ENCODE measurements around the gene EXOC4.

Gene EXOC4

DNA sequence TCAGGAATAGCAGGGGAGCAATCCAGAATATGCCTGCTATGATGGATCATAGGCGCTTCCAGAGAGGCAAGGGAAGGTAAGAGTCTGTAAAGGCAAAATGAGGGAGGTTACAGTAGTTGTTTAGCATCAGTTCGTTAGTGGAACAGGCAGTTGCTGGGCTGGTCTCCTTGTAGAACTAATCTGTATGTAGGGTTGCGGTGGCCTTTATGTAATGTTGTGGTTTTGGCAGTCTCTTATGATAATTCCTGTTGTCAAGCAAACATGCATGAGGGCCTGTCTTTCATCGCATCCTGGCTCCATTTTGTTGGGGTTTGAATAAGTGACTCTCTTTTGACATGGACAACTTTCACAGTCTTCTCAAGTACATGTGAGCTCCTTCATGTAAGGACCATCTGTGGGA lies 446.5 kb downstream of the EXOC4 start:
- Histone ChIP-seq H3K4ac (ENCODE audit: low read length) (no peak overlapping the region), H3K9ac (ENCODE audit: low read depth, low read length, poor library complexity) (no peak overlapping the region), H3K18ac (ENCODE audit: low read length) (no peak overlapping the region), H3K23ac (ENCODE audit: low read depth, low read length, poor library complexity) (no peak overlapping the region), H2BK15ac (ENCODE audit: low read length) (no peak overlapping the region), H2AK5ac (ENCODE audit: low read depth, low read length) (no peak overlapping the region), H2AFZ (ENCODE audit: low read length) (no peak overlapping the region), H3K14ac (ENCODE audit: low read length) (no peak overlapping the region), H3K4me3 (ENCODE audit: low read length in 2 of 2) (no peak overlapping the region), H3K36me3 (replicated peaks in 1 of 2; ENCODE audit: control insufficient read depth in 2 of 2, insufficient read depth in 2 of 2, low read length in 2 of 2) (no peaks in the 10 kb centered on the region), H4K91ac (ENCODE audit: low read depth, low read length, poor library complexity) (no peak overlapping the region), H3K27me3 (ENCODE audit: control insufficient read depth in 3 of 3, insufficient read depth in 3 of 3, low read depth in 1 of 3, low read length in 3 of 3) (no peaks in the 10 kb centered on the region), H2BK120ac (ENCODE audit: low read depth, low read length) (no peak overlapping the region), H4K8ac (ENCODE audit: low read depth, low read length) (no peak overlapping the region), H3K4me2 (ENCODE audit: insufficient read depth, low read length, poor library complexity, severe bottlenecking) (no peak overlapping the region), H2BK5ac (ENCODE audit: low read length) (no peak overlapping the region), H3K4me1 (ENCODE audit: control insufficient read depth in 2 of 2, insufficient read depth in 1 of 2, low read depth in 1 of 2, low read length in 2 of 2) (peaks cover 0 to 3% of the 10 kb centered on the region in 2 donors), H3K27ac (replicated peaks; ENCODE audit: low read length) (no peak overlapping the region), H3K9me3 (replicated peaks in 1 of 2; ENCODE audit: control insufficient read depth in 2 of 2, insufficient read depth in 1 of 2, low read depth in 1 of 2, low read length in 2 of 2) (no peaks in the 10 kb centered on the region), H2BK12ac (ENCODE audit: low read length) (no peak overlapping the region), H3K79me1 (ENCODE audit: low read depth, low read length) (no peaks in the 10 kb centered on the region)
- WGBS, 2 donors (ENCODE audit: extremely low coverage in 2 of 2, insufficient read length in 2 of 2, insufficient replicate concordance in 1 of 2), result no CpG with 5 or more reads among the region's 4 CpGs
- DNase-seq (ENCODE audit: low spot score), result no peak

DNA sequence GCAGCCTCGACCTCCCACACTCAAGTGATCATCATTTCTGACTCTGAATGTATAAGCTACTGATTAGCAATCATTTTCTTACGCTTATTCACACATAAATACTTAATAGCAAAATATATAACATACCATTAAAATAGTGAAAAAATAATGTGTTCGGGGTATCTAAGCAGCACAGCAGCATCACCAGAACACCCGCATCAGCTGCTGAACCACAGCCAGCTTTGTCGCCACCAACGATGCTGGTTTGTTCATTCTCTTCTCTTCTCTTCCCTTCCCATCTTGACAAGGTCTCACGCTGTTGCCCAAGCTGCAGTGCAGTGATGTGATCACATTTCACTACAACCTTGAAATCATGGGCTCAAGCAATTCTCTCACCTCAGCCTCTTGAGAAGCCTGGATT lies 449.2 kb downstream of the EXOC4 start:
- no peak overlapping the region for H2BK15ac ChIP-seq (ENCODE audit: low read length)
- H3K4ac ChIP-seq (ENCODE audit: low read length), result no peak overlapping the region
- no peak overlapping the region for H2BK5ac ChIP-seq (ENCODE audit: low read length)
- H2BK120ac ChIP-seq (ENCODE audit: low read depth, low read length), result no peak overlapping the region
- no peaks in the 10 kb centered on the region for H3K4me1 ChIP-seq (ENCODE audit: control insufficient read depth in 2 of 2, insufficient read depth in 1 of 2, low read depth in 1 of 2, low read length in 2 of 2)
- H3K9ac ChIP-seq (ENCODE audit: low read depth, low read length, poor library complexity), result no peak overlapping the region
- H3K27me3 ChIP-seq (ENCODE audit: control insufficient read depth in 3 of 3, insufficient read depth in 3 of 3, low read depth in 1 of 3, low read length in 3 of 3), result no peaks in the 10 kb centered on the region
- no peak overlapping the region for H2BK12ac ChIP-seq (ENCODE audit: low read length)
- no peak overlapping the region for H2AK5ac ChIP-seq (ENCODE audit: low read depth, low read length)
- H3K18ac ChIP-seq (ENCODE audit: low read length), result no peak overlapping the region
- H3K36me3 ChIP-seq (replicated peaks in 1 of 2; ENCODE audit: control insufficient read depth in 2 of 2, insufficient read depth in 2 of 2, low read length in 2 of 2), result no peaks in the 10 kb centered on the region
- H3K14ac ChIP-seq (ENCODE audit: low read length), result no peak overlapping the region
- H3K79me1 ChIP-seq (ENCODE audit: low read depth, low read length), result no peaks in the 10 kb centered on the region
- 100% methylated on average over 1 of the region's 7 CpGs; no CpG with 5 or more reads in 1 of the 2 donors for WGBS, 2 donors (ENCODE audit: extremely low coverage in 2 of 2, insufficient read length in 2 of 2, insufficient replicate concordance in 1 of 2)
- no peak overlapping the region for H3K4me3 ChIP-seq (ENCODE audit: low read length in 2 of 2)
- H3K27ac ChIP-seq (replicated peaks; ENCODE audit: low read length), result no peak overlapping the region
- DNase-seq (ENCODE audit: low spot score), result no peak
- no peaks in the 10 kb centered on the region for H3K9me3 ChIP-seq (replicated peaks in 1 of 2; ENCODE audit: control insufficient read depth in 2 of 2, insufficient read depth in 1 of 2, low read depth in 1 of 2, low read length in 2 of 2)
- H3K4me2 ChIP-seq (ENCODE audit: insufficient read depth, low read length, poor library complexity, severe bottlenecking), result no peak overlapping the region
- no peak overlapping the region for H2AFZ ChIP-seq (ENCODE audit: low read length)
- H4K91ac ChIP-seq (ENCODE audit: low read depth, low read length, poor library complexity), result no peak overlapping the region
- H4K8ac ChIP-seq (ENCODE audit: low read depth, low read length), result no peak overlapping the region
- H3K23ac ChIP-seq (ENCODE audit: low read depth, low read length, poor library complexity), result no peak overlapping the region

DNA sequence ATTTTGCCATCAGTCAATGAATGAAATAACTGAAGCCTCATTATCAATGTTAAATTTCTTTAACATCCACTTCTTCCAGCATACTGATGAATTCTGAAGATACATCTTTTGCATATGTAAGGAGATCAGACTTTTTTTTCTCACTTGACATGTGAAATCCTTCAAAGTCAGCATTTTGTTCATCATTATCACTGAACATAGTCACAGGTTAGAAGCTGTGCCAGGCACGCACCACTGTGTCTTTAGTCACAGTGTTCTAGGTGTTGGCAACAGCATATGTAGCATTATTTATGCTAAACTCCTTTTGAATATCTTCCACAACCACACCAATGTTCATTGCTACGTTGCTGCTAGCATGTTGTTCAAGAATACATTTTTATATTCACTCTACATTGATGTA lies 450.1 kb downstream of the EXOC4 start:
- Histone ChIP-seq H3K36me3 (replicated peaks in 1 of 2; ENCODE audit: control insufficient read depth in 2 of 2, insufficient read depth in 2 of 2, low read length in 2 of 2) (no peaks in the 10 kb centered on the region), H3K27me3 (ENCODE audit: control insufficient read depth in 3 of 3, insufficient read depth in 3 of 3, low read depth in 1 of 3, low read length in 3 of 3) (no peaks in the 10 kb centered on the region), H3K23ac (ENCODE audit: low read depth, low read length, poor library complexity) (no peak overlapping the region), H2AFZ (ENCODE audit: low read length) (no peak overlapping the region), H4K91ac (ENCODE audit: low read depth, low read length, poor library complexity) (no peak overlapping the region), H2AK5ac (ENCODE audit: low read depth, low read length) (no peak overlapping the region), H3K4ac (ENCODE audit: low read length) (no peak overlapping the region), H3K9me3 (replicated peaks in 1 of 2; ENCODE audit: control insufficient read depth in 2 of 2, insufficient read depth in 1 of 2, low read depth in 1 of 2, low read length in 2 of 2) (no peaks in the 10 kb centered on the region), H3K4me3 (ENCODE audit: low read length in 2 of 2) (no peak overlapping the region), H3K4me2 (ENCODE audit: insufficient read depth, low read length, poor library complexity, severe bottlenecking) (no peak overlapping the region), H3K14ac (ENCODE audit: low read length) (no peak overlapping the region), H3K18ac (ENCODE audit: low read length) (no peak overlapping the region), H3K4me1 (ENCODE audit: control insufficient read depth in 2 of 2, insufficient read depth in 1 of 2, low read depth in 1 of 2, low read length in 2 of 2) (no peaks in the 10 kb centered on the region), H2BK5ac (ENCODE audit: low read length) (no peak overlapping the region), H2BK12ac (ENCODE audit: low read length) (no peak overlapping the region), H4K8ac (ENCODE audit: low read depth, low read length) (no peak overlapping the region), H2BK120ac (ENCODE audit: low read depth, low read length) (no peak overlapping the region), H2BK15ac (ENCODE audit: low read length) (no peak overlapping the region), H3K27ac (replicated peaks; ENCODE audit: low read length) (no peak overlapping the region), H3K79me1 (ENCODE audit: low read depth, low read length) (no peaks in the 10 kb centered on the region), H3K9ac (ENCODE audit: low read depth, low read length, poor library complexity) (no peak overlapping the region)
- no CpG with 5 or more reads among the region's 2 CpGs for WGBS, 2 donors (ENCODE audit: extremely low coverage in 2 of 2, insufficient read length in 2 of 2, insufficient replicate concordance in 1 of 2)
- no peak for DNase-seq (ENCODE audit: low spot score)

DNA sequence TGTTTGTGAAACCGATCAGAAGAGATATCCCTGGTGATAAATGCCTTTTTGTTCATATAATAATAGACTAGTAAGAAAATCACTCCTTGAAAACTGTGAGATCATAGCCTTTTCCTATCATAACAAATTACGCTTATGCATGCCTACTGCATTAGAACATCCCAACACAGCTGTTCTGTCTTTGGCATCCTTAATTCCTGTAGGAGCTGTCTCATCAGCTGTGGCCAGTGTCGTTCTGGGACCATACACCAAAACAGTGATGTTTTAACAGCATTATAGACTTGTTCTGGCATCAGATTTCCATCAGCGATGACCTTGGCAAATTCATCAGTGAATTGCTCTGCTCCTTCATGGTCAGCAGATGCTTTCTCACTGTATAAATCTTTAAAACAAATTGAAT lies 450.7 kb downstream of the EXOC4 start:
- Histone ChIP-seq H2BK120ac (ENCODE audit: low read depth, low read length) (no peak overlapping the region), H3K9me3 (replicated peaks in 1 of 2; ENCODE audit: control insufficient read depth in 2 of 2, insufficient read depth in 1 of 2, low read depth in 1 of 2, low read length in 2 of 2) (no peaks in the 10 kb centered on the region), H3K27ac (replicated peaks; ENCODE audit: low read length) (no peak overlapping the region), H4K91ac (ENCODE audit: low read depth, low read length, poor library complexity) (no peak overlapping the region), H3K4me3 (ENCODE audit: low read length in 2 of 2) (no peak overlapping the region), H3K9ac (ENCODE audit: low read depth, low read length, poor library complexity) (no peak overlapping the region), H2BK5ac (ENCODE audit: low read length) (no peak overlapping the region), H2BK12ac (ENCODE audit: low read length) (no peak overlapping the region), H3K14ac (ENCODE audit: low read length) (no peak overlapping the region), H3K79me1 (ENCODE audit: low read depth, low read length) (no peaks in the 10 kb centered on the region), H3K4ac (ENCODE audit: low read length) (no peak overlapping the region), H2AK5ac (ENCODE audit: low read depth, low read length) (no peak overlapping the region), H3K23ac (ENCODE audit: low read depth, low read length, poor library complexity) (no peak overlapping the region), H4K8ac (ENCODE audit: low read depth, low read length) (no peak overlapping the region), H3K4me1 (ENCODE audit: control insufficient read depth in 2 of 2, insufficient read depth in 1 of 2, low read depth in 1 of 2, low read length in 2 of 2) (no peaks in the 10 kb centered on the region), H3K27me3 (ENCODE audit: control insufficient read depth in 3 of 3, insufficient read depth in 3 of 3, low read depth in 1 of 3, low read length in 3 of 3) (no peaks in the 10 kb centered on the region), H3K18ac (ENCODE audit: low read length) (no peak overlapping the region), H3K36me3 (replicated peaks in 1 of 2; ENCODE audit: control insufficient read depth in 2 of 2, insufficient read depth in 2 of 2, low read length in 2 of 2) (no peaks in the 10 kb centered on the region), H2AFZ (ENCODE audit: low read length) (no peak overlapping the region), H2BK15ac (ENCODE audit: low read length) (no peak overlapping the region), H3K4me2 (ENCODE audit: insufficient read depth, low read length, poor library complexity, severe bottlenecking) (no peak overlapping the region)
- WGBS, 2 donors (ENCODE audit: extremely low coverage in 2 of 2, insufficient read length in 2 of 2, insufficient replicate concordance in 1 of 2), result no CpG with 5 or more reads among the region's 4 CpGs
- DNase-seq (ENCODE audit: low spot score), result no peak
